Natural killer cell (primary cell): ENCODE measurements around the gene PDE4D. TPM values are rescaled to one million over a fixed set of nuclear protein-coding genes. Genes with fewer than 3 reads are reported as not detected.

Experiments used
- ATAC-seq, 3 donors: fragments of 150-1000 bp in 2 of 3; fragments of 200-7000 bp in 1 of 3; cut with Tn5 transposase; 1 replicate in 1 of 3; 2 replicates in 2 of 3; pipeline ENCODE4 v1.10.0; 2021; ENCODE audit warnings: mild to moderate bottlenecking in 2 of 3, moderate library complexity in 2 of 3
- DNase-seq, 2 donors: peaks; one replicate each; pipeline versions ENCODE4 v3.0.0 to v3.0.0-alpha.2; 2013 to 2021; ENCODE audit warnings: mixed read lengths in 1 of 2
- H3K27ac ChIP-seq: one replicate; pipeline ENCODE4 v1.5.1; 2013; ENCODE audit warnings: mild to moderate bottlenecking, low read length
- H3K27me3 ChIP-seq: one replicate; pipeline ENCODE4 v1.6.1; 2013; ENCODE audit warnings: low read length; ENCODE audit not compliant: control insufficient read depth, insufficient read depth
- H3K36me3 ChIP-seq: one replicate; pipeline ENCODE4 v1.6.1; 2013; ENCODE audit warnings: low read length; ENCODE audit not compliant: control insufficient read depth, insufficient read depth
- H3K4me1 ChIP-seq: one replicate; pipeline ENCODE4 v1.6.1; 2013; ENCODE audit warnings: low read length; ENCODE audit not compliant: control insufficient read depth, insufficient read depth
- H3K4me3 ChIP-seq: one replicate; pipeline ENCODE4 v1.5.1; 2013; ENCODE audit warnings: low read length
- H3K9me3 ChIP-seq: one replicate; pipeline ENCODE4 v1.6.1; 2013; ENCODE audit warnings: low read length; ENCODE audit not compliant: control insufficient read depth, insufficient read depth
- H3K27ac Mint-ChIP-seq, 2 donors: one replicate each; pipeline ENCODE4 v1.8.0; 2022; ENCODE audit warnings: mild to moderate bottlenecking in 2 of 2, mixed read lengths in 2 of 2, moderate library complexity in 1 of 2
- H3K27me3 Mint-ChIP-seq, 2 donors: one replicate each; pipeline ENCODE4 v1.8.0; 2022; ENCODE audit warnings: low read depth in 2 of 2, mixed read lengths in 2 of 2
- H3K36me3 Mint-ChIP-seq: one replicate; pipeline ENCODE4 v1.8.0; 2022; ENCODE audit warnings: mixed read lengths
- H3K4me1 Mint-ChIP-seq, 2 donors: one replicate each; pipeline ENCODE4 v1.8.0; 2022; ENCODE audit warnings: mixed read lengths in 2 of 2
- H3K4me3 Mint-ChIP-seq: one replicate; pipeline ENCODE4 v1.8.0; 2022; ENCODE audit warnings: mild to moderate bottlenecking, moderate library complexity, mixed read lengths
- H3K9me3 Mint-ChIP-seq, 2 donors: one replicate each; pipeline ENCODE4 v1.8.0; 2022; ENCODE audit warnings: mixed read lengths in 2 of 2
- WGBS: methylation state at CpG from one replicate; pipeline ENCODE4 v1.1.7; 2013; ENCODE audit warnings: missing lambda C conversion rate; ENCODE audit not compliant: insufficient coverage; 5-methylcytosine and 5-hydroxymethylcytosine counted together
- intact Hi-C: fragments of 100-400 bp; cut with micrococcal nuclease; formaldehyde crosslinking; loops from one replicate; pipeline ENCODE4 v1.14.2; 2022
- total RNA-seq, 4 donors: library from RNA; stranded (reverse); fragments of 120-200 nt in 1 of 4; gene quantifications; one replicate each; pipeline versions ENCODE4 v1.2.3 to v1.2.4, GENCODE V29; 2013 to 2022
- TF ChIP-seq, protein P1 (sequence below): fragments of 200-600 bp; IDR thresholded peaks from one replicate; pipeline ENCODE4 v1.8.0; 2022; ENCODE audit warnings: antibody characterized with exemption

PDE4D gene
- total RNA-seq, 3 donors from 2014 or later (not counting 1 experiment from before 2014, with no cell fraction given) = 109 to 170 (median 116) TPM

DNA sequence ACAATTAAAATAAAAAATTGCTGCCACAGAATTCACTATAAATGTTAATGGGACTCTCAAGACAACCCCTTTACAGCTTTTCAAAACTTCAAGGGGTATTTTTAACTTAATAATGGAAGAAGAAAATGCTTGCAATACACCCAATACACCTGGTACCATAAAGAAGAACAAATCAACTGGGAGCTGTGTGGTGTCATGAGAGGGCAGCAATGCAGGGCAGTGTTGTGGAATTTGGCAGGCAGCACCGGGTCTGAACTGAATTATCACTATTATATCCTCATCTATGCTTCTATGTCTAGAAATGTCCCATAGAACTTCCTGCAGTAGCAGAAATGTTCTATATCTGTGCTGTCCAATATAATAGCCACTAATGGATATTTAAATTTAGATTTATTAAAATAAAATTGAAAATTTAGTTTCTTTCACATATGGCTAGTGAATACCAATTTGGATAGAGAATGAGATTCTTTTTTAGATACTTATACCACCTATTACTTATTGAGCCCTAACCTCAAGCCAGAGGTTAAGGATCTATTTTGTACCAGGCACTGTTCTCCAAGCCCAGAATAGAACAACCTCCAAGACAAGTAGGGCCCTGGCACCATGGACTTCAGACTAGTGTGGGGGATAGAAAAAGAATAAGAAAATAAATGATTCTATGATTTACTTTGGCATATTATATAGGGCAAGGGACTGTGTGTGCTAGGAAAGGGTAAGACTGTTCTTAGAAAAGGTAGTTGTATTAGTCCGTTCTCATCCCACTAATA is 265.3 kb downstream of the PDE4D start:
- no peaks in the 10 kb centered on the region for H3K9me3 ChIP-seq
- no peak for ATAC-seq
- no peak overlapping the region for H3K4me3 ChIP-seq
- intact Hi-C loops = no loop called here
- peaks cover 3% of the 10 kb centered on the region for H3K4me1 ChIP-seq
- TF ChIP-seq, protein P1, sequence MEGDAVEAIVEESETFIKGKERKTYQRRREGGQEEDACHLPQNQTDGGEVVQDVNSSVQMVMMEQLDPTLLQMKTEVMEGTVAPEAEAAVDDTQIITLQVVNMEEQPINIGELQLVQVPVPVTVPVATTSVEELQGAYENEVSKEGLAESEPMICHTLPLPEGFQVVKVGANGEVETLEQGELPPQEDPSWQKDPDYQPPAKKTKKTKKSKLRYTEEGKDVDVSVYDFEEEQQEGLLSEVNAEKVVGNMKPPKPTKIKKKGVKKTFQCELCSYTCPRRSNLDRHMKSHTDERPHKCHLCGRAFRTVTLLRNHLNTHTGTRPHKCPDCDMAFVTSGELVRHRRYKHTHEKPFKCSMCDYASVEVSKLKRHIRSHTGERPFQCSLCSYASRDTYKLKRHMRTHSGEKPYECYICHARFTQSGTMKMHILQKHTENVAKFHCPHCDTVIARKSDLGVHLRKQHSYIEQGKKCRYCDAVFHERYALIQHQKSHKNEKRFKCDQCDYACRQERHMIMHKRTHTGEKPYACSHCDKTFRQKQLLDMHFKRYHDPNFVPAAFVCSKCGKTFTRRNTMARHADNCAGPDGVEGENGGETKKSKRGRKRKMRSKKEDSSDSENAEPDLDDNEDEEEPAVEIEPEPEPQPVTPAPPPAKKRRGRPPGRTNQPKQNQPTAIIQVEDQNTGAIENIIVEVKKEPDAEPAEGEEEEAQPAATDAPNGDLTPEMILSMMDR = no peak
- no peak for DNase-seq
- no peaks in the 10 kb centered on the region for H3K36me3 ChIP-seq
- peaks cover 3% of the 10 kb centered on the region in 2 donors for H3K9me3 Mint-ChIP-seq
- H3K27me3 Mint-ChIP-seq = no peaks in the 10 kb centered on the region
- H3K27ac ChIP-seq = no peak overlapping the region
- H3K4me3 Mint-ChIP-seq = no peak overlapping the region
- no peak overlapping the region for H3K27ac Mint-ChIP-seq
- no peaks in the 10 kb centered on the region for H3K4me1 Mint-ChIP-seq
- WGBS = no CpG with 5 or more reads among the region's 2 CpGs
- no peaks in the 10 kb centered on the region for H3K36me3 Mint-ChIP-seq
- no peaks in the 10 kb centered on the region for H3K27me3 ChIP-seq

DNA sequence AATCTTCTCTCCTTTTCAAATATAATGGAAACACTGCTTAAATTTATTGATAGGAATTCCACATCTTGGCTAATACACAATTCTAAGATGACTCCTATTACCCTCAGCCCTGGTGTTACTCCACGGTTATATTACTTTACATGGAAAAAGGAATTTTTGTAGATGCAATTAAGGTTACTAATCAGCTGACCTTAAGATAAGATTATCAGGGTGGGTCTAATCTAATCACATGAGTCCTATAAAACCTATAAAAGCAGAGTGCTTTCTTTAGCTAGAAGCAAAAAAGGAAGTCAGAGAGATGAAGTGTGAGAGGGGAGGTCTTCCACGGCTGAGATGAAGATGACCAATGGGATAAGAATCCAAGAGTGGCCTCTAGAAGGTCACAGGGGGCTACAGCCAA is 268.6 kb downstream of the PDE4D start:
- DNase-seq (no peak), ATAC-seq (no peak)
- no peaks in the 10 kb centered on the region for H3K27me3 ChIP-seq
- no peak overlapping the region for H3K4me3 Mint-ChIP-seq
- intact Hi-C loops = no loop called here
- 67% methylated on average over 1 of the region's 2 CpGs for WGBS
- H3K9me3 Mint-ChIP-seq = peaks cover 3% of the 10 kb centered on the region in 2 donors
- H3K27me3 Mint-ChIP-seq = no peaks in the 10 kb centered on the region
- H3K36me3 Mint-ChIP-seq = no peaks in the 10 kb centered on the region
- no peaks in the 10 kb centered on the region for H3K4me1 Mint-ChIP-seq
- H3K36me3 ChIP-seq = no peaks in the 10 kb centered on the region
- H3K9me3 ChIP-seq = no peaks in the 10 kb centered on the region
- no peaks in the 10 kb centered on the region for H3K4me1 ChIP-seq
- H3K4me3 ChIP-seq = no peak overlapping the region
- H3K27ac ChIP-seq = no peak overlapping the region
- TF ChIP-seq, protein P1 = no peak
- H3K27ac Mint-ChIP-seq = no peak overlapping the region

DNA sequence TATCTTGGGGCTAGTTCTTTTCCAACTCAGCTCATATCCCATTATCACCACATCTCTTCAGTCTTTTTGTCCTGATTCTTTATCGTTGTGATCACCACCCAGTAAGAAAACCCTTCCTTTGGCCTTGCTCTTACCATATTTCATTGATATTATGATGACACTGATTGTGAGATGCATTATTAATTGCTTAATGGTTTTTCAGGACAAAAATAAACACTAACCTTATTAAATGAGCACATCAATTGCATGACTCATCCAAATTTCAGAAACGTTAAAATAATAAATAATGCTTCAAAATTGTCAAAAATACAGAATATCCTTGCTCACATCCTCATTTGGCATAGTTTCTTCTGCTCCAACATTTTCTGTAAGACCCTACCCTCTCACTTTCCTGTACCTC is 270.7 kb downstream of the PDE4D start:
- H3K27ac Mint-ChIP-seq = no peak overlapping the region
- no peak overlapping the region for H3K4me3 Mint-ChIP-seq

More for the DNA sequence above, 270.7 kb downstream of the PDE4D start:
- TF ChIP-seq, protein P1 = no peak
- Histone ChIP-seq H3K4me3 (no peak overlapping the region), H3K4me1 (no peaks in the 10 kb centered on the region), H3K36me3 (no peaks in the 10 kb centered on the region), H3K27ac (no peak overlapping the region), H3K27me3 (no peaks in the 10 kb centered on the region), H3K9me3 (no peaks in the 10 kb centered on the region)
- peaks cover 0 to 9% of the 10 kb centered on the region in 2 donors for H3K27me3 Mint-ChIP-seq
- 95% methylated on average over 2 of the region's 2 CpGs for WGBS
- intact Hi-C loops = no loop called here
- DNase-seq (no peak), ATAC-seq (no peak)
- H3K36me3 Mint-ChIP-seq = no peaks in the 10 kb centered on the region
- H3K9me3 Mint-ChIP-seq = no peaks in the 10 kb centered on the region
- H3K4me1 Mint-ChIP-seq = peaks cover 4 to 5% of the 10 kb centered on the region in 2 donors
